GM23338 (cell line): Measurements from ENCODE around the gene BICRAL.

Source experiments
- CTCF ChIP-seq, 2 experiments: fragments of 200-600 bp in 1 of 2; sonication (generic) in 1 of 2; conservative IDR thresholded peaks; 2 replicates each; pipeline versions ENCODE4 v1.5.1 to v1.6.1; 2016 to 2017; ENCODE audit warnings: antibody characterized with exemption in 2 of 2, low read depth in 2 of 2, mild to moderate bottlenecking in 2 of 2, moderate library complexity in 1 of 2
- POLR2AphosphoS5 ChIP-seq: IDR thresholded peaks from 2 replicates; pipeline ENCODE4 v1.6.1; 2016; ENCODE audit warnings: antibody characterized with exemption, low read depth

GRCh38 chr6:42781546-42781795 is 381 bp upstream of the BICRAL start:
- TF ChIP-seq CTCF (conservative IDR thresholded peaks at IDR 0.05; ENCODE audit: low read depth in 2 of 2) = no peak
- TF ChIP-seq POLR2AphosphoS5 = no peak
